Lung (tissue), 12 donors: Measurements from ENCODE around the gene TNFRSF19. TPM values are rescaled to one million over a fixed set of nuclear protein-coding genes. Genes with fewer than 3 reads are reported as not detected.

Source experiments
- ATAC-seq: fragments of 200-7000 bp; cut with Tn5 transposase; one replicate; pipeline ENCODE4 v1.9.1; 2020; ENCODE audit warnings: moderate number of reproducible peaks; ENCODE audit not compliant: insufficient read depth, low FRiP score
- DNase-seq, 3 donors: peaks; one replicate each; pipeline ENCODE4 v3.0.0-alpha.2; 2013 to 2017
- H3K27ac ChIP-seq, 2 donors: one replicate each; pipeline ENCODE4 v1.5.1; 2013; ENCODE audit warnings: mild to moderate bottlenecking in 2 of 2, moderate library complexity in 2 of 2, control low read depth in 1 of 2, inconsistent platforms in 1 of 2, low read depth in 1 of 2, low read length in 1 of 2
- H3K27me3 ChIP-seq, 3 donors: one replicate each; pipeline ENCODE4 v1.5.1; 2013; ENCODE audit warnings: low read length in 2 of 3; ENCODE audit not compliant: control insufficient read depth in 3 of 3, insufficient read depth in 3 of 3
- H3K36me3 ChIP-seq, 4 donors: one replicate each; pipeline ENCODE4 v1.5.1; 2013; ENCODE audit warnings: low read length in 4 of 4, mild to moderate bottlenecking in 1 of 4, moderate library complexity in 1 of 4; ENCODE audit not compliant: control insufficient read depth in 4 of 4, insufficient read depth in 4 of 4
- H3K4me1 ChIP-seq, 5 donors: one replicate each; pipeline ENCODE4 v1.5.1; 2013; ENCODE audit warnings: low read length in 5 of 5, mild to moderate bottlenecking in 2 of 5, moderate library complexity in 1 of 5; ENCODE audit not compliant: control insufficient read depth in 5 of 5, insufficient read depth in 5 of 5
- H3K4me3 ChIP-seq: one replicate; pipeline ENCODE4 v1.5.1; 2013; ENCODE audit warnings: mild to moderate bottlenecking, control low read depth, moderate library complexity
- H3K9ac ChIP-seq, 2 donors: one replicate each; pipeline ENCODE4 v1.5.1; 2013; ENCODE audit warnings: low read length in 2 of 2, control low read depth in 1 of 2; ENCODE audit not compliant: insufficient read depth in 1 of 2
- H3K9me3 ChIP-seq, 4 donors: one replicate each; pipeline ENCODE4 v1.5.1; 2013; ENCODE audit warnings: low read length in 3 of 4, mild to moderate bottlenecking in 1 of 4, moderate library complexity in 1 of 4; ENCODE audit not compliant: control insufficient read depth in 4 of 4, insufficient read depth in 3 of 4
- WGBS, 2 donors: extraction: QIAGEN DNeasy Blood & Tissue Kit; methylation state at CpG; one replicate each; pipeline ENCODE4 v1.1.7; 2013; 5-methylcytosine and 5-hydroxymethylcytosine counted together
- polyA plus RNA-seq, 2 donors: library from polyadenylated mRNA; stranded (reverse); fragments of 200-250 nt; gene quantifications; one replicate each; pipeline ENCODE4 v1.2.1, GENCODE V29; 2013
- total RNA-seq, 2 donors: library from RNA; depleted of rRNA in 1 of 2; stranded (reverse); fragments of >200 nt in 1 of 2; gene quantifications; one replicate each; pipeline ENCODE4 v1.2.1, GENCODE V29; 2014 to 2021
- TF ChIP-seq, protein P1 (sequence below): IDR thresholded peaks from 2 replicates; pipeline ENCODE4 v1.5.1; 2012; ENCODE audit warnings: mild to moderate bottlenecking; ENCODE audit errors: control extremely low read depth, extremely low read depth
- donor health status: control.
- donor health status: control.
- donor health status: Bipolar disorder and iron deficiency.
- donor health status: healthy.
- donor health status: DM: yes; HTN: yes; CAD: no.

The TNFRSF19 gene
- total and polyA plus RNA-seq, 4 donors: 9.5 to 68.0 (median 34.7) TPM

DNA sequence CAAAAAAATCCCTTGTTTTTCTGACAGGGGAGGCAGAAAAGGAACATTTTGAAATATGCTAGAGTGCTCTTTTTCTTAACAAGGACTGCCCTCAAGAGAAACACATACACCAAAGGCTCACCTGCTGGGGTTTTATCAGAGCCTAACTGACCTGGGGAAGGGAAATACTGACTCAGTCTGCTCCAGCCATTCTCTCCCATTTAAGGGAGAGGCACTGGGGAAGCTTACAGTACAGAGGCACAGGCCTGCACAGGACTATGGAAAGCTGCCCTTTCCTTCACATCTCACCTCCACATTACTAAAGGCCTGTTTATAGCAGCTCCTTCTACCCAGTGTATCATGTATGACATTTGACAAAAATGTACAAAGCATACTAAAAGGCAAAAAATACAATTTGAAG is 30.3 kb downstream of the TNFRSF19 start:
- no peak for DNase-seq
- H3K27me3 ChIP-seq: no peaks in the 10 kb centered on the region
- TF ChIP-seq, protein P1, sequence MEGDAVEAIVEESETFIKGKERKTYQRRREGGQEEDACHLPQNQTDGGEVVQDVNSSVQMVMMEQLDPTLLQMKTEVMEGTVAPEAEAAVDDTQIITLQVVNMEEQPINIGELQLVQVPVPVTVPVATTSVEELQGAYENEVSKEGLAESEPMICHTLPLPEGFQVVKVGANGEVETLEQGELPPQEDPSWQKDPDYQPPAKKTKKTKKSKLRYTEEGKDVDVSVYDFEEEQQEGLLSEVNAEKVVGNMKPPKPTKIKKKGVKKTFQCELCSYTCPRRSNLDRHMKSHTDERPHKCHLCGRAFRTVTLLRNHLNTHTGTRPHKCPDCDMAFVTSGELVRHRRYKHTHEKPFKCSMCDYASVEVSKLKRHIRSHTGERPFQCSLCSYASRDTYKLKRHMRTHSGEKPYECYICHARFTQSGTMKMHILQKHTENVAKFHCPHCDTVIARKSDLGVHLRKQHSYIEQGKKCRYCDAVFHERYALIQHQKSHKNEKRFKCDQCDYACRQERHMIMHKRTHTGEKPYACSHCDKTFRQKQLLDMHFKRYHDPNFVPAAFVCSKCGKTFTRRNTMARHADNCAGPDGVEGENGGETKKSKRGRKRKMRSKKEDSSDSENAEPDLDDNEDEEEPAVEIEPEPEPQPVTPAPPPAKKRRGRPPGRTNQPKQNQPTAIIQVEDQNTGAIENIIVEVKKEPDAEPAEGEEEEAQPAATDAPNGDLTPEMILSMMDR: no peak
- H3K9ac ChIP-seq: no peak overlapping the region
- no peak overlapping the region for H3K4me3 ChIP-seq
- ATAC-seq: no peak
- no peak overlapping the region for H3K27ac ChIP-seq
- H3K4me1 ChIP-seq: peaks cover 0 to 2% (median 0%) of the 10 kb centered on the region in 5 donors
- no peaks in the 10 kb centered on the region for H3K9me3 ChIP-seq
- peaks cover 0 to 18% (median 8%) of the 10 kb centered on the region in 4 donors for H3K36me3 ChIP-seq

DNA sequence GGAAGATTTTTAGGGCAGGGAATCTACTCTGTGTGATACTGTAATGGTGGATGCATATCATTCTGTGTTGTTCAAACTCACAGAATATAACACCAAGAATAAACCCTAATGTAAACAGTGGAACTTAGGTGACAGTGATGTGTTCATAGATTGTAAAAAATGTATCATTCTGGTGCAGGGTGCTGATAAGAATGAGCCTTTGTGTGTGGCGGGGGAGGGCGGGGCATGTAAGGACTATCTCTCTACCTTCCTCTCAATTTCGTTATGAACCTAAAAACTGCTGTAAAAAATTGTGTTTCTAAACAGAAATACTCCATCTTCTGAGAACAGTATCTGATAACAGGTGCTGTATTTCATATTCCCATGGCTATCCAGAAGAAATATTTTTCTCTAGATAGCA is 35.6 kb downstream of the TNFRSF19 start:
- no peak overlapping the region for H3K4me3 ChIP-seq
- TF ChIP-seq, protein P1: no peak
- DNase-seq (no peak), ATAC-seq (no peak)
- H3K9ac ChIP-seq: no peak overlapping the region
- H3K36me3 ChIP-seq: peaks cover 0 to 15% (median 4%) of the 10 kb centered on the region in 4 donors
- no peaks in the 10 kb centered on the region for H3K9me3 ChIP-seq
- WGBS, 2 donors: 82 to 83% methylated on average over 3 of the region's 3 CpGs
- peaks cover 2 to 33% (median 22%) of the 10 kb centered on the region in 5 donors for H3K4me1 ChIP-seq
- no peak overlapping the region for H3K27ac ChIP-seq
- H3K27me3 ChIP-seq: no peaks in the 10 kb centered on the region

DNA sequence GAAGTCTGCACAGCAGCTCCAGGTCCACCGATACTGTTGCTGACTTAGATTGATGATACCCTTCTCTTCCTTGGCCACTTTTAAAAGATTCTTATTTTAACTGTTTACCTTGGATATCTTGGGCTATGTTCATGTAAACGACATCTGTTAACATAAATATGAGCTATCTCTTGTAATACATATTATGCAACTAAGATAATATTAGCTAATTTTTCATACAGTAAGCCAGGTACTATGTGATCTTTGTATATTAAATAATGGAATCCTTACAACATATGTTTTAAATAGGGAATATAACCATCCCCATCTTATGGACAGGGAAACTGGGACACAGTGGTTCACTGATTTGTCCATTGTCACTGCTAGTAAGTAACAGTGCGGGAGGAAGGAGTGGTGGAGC is 37.9 kb downstream of the TNFRSF19 start:
- DNase-seq: no peak
- Histone ChIP-seq H3K4me1 (peaks cover 5 to 42% (median 26%) of the 10 kb centered on the region in 5 donors), H3K27ac (peak overlapping the region in 1 of 2 donors; percentile 63), H3K9ac (peak overlapping the region in 1 of 2 donors; percentile 70), H3K36me3 (peaks cover 0 to 13% (median 1%) of the 10 kb centered on the region in 4 donors), H3K9me3 (no peaks in the 10 kb centered on the region), H3K4me3 (no peak overlapping the region), H3K27me3 (no peaks in the 10 kb centered on the region)
- 64 to 73% methylated on average over 3 of the region's 3 CpGs for WGBS, 2 donors
- TF ChIP-seq, protein P1: no peak
- ATAC-seq: no peak
